ENCODE data around the gene CYP4A11.
"Not testable (repeated sequence)": the region's sequence is repeated elsewhere in the genome, so short reads cannot be mapped to it uniquely, and the experiment has no call there.

CYP4A11 gene

DNA sequence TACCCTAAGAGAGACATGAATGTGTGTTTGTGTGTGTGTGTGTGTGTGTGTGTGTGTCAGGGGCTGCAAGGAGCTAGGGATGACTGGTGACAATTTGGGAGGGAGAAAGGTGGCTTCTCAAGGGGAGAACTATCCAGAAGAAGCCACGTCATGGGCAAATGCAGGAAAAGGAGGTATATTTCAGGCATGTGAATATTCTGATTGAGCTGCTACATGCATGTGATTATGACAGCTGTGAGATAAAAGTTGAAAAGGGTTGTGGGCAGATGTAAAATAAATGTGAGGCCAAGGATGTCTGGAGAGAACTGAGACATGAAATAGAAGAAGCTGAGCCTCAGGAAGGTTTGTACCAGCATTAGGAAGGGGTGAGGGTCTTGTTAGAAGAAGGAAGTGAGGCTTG, 4.5 kb downstream of the CYP4A11 start:
- no peak for TF ChIP-seq CTCF (conservative IDR thresholded peaks at IDR 0.05; ENCODE audit: control insufficient read depth, insufficient read depth, low read depth, low read length)
- no peak for DNase-seq (ENCODE audit: low read depth)
- H3K4me3 ChIP-seq (ENCODE audit: control insufficient read depth, low read depth, low read length), result no peak overlapping the region

GRCh38 chr1:46934852-46935251, 6.4 kb downstream of the CYP4A11 start:
- peak; percentile 10 for TF ChIP-seq CTCF (conservative IDR thresholded peaks at IDR 0.05; ENCODE audit: control insufficient read depth, insufficient read depth, low read depth, low read length)
- DNase-seq (ENCODE audit: low read depth); H3K4me3 ChIP-seq (ENCODE audit: control insufficient read depth, low read depth, low read length): not testable (repeated sequence)

DNA sequence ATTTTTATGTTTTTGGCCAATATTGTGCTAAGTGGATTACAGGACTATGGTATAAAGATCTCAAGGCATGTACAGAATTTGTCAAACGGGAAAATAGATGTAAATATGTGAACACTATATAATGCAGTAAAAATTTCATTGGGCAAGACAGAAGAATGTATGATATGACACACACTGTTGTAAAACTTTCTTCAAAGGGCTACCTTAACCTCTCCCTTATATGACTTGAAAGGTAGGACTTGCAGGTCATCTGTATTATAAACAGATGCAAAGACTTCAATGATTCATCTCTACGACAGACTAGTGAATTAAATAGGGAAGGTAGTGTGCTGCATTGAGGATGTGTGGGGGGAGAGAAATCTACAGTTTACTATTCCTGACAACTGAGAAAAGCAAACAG, 9.3 kb downstream of the CYP4A11 start:
- DNase-seq (ENCODE audit: low read depth), result not testable (repeated sequence)

DNA sequence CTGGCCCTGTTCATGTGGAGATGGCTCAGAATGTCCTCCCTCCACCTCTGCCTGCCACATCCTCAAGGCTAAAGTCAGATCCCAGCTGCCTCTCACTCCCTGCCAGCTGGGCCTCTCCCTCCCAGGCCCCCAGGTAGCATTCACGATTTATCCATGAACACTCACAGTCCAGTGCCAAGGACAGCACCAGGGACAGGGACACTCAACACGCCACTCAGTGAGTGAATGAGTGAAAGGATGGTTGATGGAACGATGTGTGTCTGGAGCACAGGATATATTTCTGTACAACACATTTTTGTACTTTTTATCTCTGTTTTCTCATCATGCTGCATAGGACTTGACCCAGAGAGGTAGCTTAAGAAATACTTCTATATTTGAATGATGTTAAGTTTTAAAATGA, 10.1 kb downstream of the CYP4A11 start:
- no peak overlapping the region for H3K4me3 ChIP-seq (ENCODE audit: control insufficient read depth, low read depth, low read length)
- TF ChIP-seq CTCF (conservative IDR thresholded peaks at IDR 0.05; ENCODE audit: control insufficient read depth, insufficient read depth, low read depth, low read length), result no peak
- DNase-seq (ENCODE audit: low read depth), result no peak

More for the DNA sequence above, 9.3 kb downstream of the CYP4A11 start:
- not testable (repeated sequence) for H3K4me3 ChIP-seq (ENCODE audit: control insufficient read depth, low read depth, low read length)

- H3K4me3 ChIP-seq (ENCODE audit: control insufficient read depth, low read depth, low read length), result no peak overlapping the region
- DNase-seq (ENCODE audit: low read depth), result no peak
- no peak for TF ChIP-seq CTCF (conservative IDR thresholded peaks at IDR 0.05; ENCODE audit: control insufficient read depth, insufficient read depth, low read depth, low read length)
Observed at GRCh38 chr1:46927249-46927835, 13.9 kb downstream of the CYP4A11 start.

DNA sequence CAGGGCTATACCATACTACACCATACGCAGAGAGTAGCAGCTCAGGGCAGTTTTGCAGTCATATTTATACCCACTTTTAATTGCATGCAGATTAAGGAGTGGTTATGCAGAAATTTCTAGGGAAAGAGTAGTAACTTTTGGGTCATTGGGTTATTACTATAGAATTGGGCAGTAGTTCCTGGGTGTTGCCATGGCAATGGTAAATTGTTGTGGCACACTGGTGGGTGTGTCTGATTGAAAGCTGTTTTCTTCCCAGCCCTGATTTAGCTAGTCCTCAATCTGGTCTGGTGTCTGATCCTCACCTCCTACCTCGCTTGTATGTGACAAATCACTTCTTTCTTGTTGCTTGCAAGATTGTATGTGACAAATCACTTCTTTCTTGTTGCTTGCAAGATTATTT, 30.5 kb downstream of the CYP4A11 start:
- no peak for DNase-seq (ENCODE audit: low read depth)
- H3K4me3 ChIP-seq (ENCODE audit: control insufficient read depth, low read depth, low read length), result no peak overlapping the region
- TF ChIP-seq CTCF (conservative IDR thresholded peaks at IDR 0.05; ENCODE audit: control insufficient read depth, insufficient read depth, low read depth, low read length), result no peak

DNA sequence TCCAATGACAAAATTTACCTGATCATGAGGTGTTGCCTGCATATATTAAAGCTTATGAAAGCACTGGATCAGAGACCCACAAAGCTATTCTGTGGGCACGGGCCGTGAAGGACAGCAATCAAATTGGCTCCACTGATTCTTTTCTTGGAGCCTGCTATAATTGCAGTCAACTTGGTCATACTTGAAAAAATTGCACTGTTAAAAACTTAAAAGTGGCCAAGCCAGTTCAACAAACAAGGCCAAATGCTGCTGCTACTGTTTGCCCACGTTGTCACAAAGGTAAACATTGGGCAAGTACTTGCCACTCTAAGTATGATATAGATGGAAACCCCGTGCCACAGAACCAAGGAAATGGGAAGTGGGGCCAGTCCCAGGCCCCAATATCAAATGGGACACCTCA, 37.8 kb downstream of the CYP4A11 start:
- no peak for DNase-seq (ENCODE audit: low read depth)
- TF ChIP-seq CTCF (conservative IDR thresholded peaks at IDR 0.05; ENCODE audit: control insufficient read depth, insufficient read depth, low read depth, low read length), result no peak
- H3K4me3 ChIP-seq (ENCODE audit: control insufficient read depth, low read depth, low read length), result no peak overlapping the region
